ENCODE results near the gene B4GALNT3.

DNA sequence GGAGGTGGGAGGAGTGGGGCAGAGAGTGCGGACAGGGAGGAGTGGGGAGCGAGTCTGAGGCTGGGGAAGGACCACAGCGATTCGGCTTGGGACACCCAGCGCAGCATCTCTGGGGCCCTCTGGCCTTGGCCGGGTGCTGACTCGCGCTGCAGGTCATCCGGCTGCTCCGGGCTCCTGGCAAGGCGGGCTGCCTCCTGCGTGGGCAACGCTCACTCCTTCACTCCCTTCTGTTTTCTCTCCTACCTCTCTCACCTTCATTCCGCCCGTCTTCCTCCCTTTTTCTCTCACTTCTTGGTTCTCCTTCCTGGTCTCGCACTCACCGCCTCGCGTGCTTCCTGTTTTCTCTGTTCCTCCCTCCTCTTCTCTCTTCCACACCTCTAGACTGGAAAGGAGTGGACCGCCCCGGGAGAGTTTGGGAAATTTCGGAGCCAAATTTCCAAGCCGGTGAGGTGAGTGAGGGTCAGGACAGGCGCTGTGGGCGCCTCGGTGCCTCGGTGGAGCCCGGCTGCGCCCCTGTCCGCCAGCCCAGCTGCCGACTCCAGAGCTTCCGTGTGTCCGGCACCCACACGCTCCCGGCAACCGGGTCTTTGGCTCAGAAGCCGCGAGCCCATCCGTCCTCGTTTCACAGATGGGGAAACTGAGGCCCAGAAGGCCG is 86.7 kb downstream of the B4GALNT3 start:
- TF ChIP-seq CTCF (IDR thresholded peaks at IDR 0.05) (no peak), POLR2A (IDR thresholded peaks at IDR 0.05; ENCODE audit: low read depth) (no peak), POLR2AphosphoS5 (IDR thresholded peaks at IDR 0.05) (no peak)
